NCI-H2107 treated with DMSO at 0.1 percent for 48 hours (cell line): Measurements from ENCODE around the gene RMC1.
"Not testable (repeated sequence)": the region's sequence is repeated elsewhere in the genome, so short reads cannot be mapped to it uniquely, and the experiment has no call there.

Experiments used
- DNase-seq: peaks from one replicate; lab custom pipeline; 2025; ENCODE audit not compliant: unreplicated experiment; lab: John Stamatoyannopoulos, UW

Gene RMC1

DNA sequence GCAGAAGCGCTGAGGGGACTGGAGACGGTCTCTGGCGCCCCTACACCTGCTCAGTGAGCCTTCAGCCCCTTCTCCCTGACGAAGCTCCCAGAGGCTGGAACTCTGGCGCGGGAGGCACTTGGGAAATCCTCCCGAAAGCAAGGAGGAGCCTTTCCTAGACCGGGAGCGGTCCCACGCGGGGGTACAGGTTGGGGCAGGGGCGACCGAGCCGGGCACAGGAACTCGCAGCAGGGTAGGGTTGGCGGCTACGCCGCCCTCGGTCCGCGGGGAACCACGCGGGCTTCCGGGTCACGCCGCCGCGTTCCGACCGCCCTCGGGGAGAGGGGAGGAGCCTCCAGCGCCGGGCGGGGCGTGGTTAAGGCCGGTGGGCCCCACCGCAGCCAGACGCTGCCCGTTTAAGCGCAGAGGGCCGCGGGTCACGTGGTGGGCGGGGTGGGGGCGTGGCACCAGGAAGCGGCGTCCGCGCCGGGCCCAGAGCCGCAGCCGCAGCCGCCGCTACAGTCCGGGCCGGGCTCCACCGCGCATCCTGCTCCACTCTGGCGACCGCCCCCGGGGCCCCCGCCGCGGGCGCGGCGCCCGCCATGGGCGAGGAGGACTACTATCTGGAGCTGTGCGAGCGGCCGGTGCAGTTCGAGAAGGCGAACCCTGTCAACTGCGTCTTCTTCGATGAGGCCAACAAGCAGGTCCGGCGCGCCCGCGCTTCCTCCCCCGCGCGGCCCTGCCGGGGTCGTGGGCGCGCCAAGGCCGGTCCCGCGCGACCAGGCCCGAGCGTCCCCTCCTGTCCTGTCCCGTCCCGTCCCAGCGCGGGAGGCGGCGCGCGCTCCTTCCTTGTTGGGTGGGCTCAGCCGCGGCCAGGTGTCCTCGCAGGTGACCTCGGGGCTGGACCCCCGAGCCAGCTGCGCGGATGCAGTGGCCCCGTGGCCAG lies at the start of gene RMC1:
Gene RMC1 (plus strand): TSS at position 474 of the 925 bp plus-strand sequence. CDS start 108 bp downstream, at position 582.
- peak; percentile 30 for DNase-seq

DNA sequence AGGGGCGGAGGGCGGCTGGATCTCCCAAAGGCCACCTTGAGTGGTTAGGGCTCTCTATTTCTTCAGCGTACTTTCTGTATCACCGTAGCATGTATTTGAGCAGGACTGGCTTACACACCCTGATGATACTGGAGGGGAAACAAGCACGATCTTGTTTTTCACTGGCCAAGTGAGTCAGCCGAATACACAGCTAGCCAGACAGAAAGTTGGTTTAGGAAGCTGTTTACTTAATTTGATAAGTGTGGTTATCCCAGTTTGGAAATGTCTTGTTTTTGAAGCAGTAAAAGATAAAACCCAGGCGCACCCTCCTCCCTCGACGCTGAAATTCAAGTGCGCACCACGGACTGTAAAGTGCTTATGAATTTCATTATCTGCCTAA lies 49.6 kb upstream of the RMC1 start:
- no peak for DNase-seq

DNA sequence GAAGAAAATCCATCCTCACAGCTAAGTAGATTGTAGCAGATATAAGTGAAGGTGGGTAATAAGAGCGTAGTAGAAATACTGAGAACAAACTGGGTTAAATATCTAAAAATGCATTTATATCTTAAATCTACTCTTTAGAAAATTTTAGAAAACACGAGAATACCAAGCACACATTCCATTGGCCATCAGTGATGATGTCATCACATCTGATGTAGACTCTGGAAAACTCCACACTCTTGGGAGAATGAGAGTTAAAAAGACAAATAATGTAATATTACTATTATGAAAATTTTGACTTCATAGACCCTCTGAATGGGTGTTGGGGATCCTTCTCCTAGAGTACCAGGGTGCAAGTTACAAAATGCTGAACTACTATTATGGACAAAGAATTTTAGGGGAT lies 46.5 kb upstream of the RMC1 start:
- DNase-seq: no peak

- DNase-seq: no peak
Measured at GRCh38 chr18:23458830-23459529, 44.3 kb upstream of the RMC1 start.

- DNase-seq: no peak
Measured at GRCh38 chr18:23459530-23459921, 43.8 kb upstream of the RMC1 start.

DNA sequence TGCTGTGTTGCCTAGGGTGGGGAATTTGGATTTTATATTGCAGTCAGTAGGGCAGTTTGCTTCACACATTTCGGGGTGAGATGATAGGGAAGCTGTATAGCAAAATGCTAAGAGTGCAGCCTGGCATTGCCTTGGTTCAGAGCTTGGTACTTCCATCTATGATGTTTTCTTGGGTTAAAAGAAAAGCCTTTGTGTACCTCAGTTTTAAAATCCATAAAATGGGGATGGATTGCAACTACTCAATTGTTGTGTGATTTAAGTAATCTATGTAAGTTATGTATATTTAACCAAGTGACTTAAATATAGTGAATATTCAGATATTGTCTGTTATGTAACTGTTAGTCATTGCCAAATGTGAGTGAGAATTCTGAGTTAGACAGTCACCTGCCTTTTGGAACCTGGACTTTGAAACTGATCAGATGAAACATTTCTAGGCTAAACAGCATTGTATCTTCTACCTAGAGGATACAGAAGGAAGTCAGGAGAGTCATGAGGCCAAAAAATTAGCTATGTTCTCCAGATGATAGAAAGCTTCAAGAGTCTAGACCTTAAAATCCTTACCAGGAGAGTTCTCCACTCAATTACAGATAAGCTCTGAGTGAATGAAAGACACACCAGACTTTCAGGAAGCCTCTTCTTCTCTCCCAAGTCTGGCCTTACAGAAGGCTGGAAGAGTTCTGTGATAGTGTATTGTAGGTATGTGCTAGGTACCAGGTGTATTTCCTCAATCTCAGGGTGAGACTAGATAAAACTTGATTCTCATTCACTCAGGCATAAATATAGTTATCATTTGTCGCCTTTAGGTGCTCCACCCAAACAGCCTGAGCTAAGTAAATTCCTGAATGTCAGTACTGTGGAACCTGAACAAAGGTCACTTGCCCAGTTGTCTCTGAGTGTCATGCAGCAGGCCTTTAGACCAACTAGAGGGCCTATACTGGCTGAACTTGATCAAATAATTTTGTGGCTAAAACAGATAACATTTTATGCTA lies 42.7 kb upstream of the RMC1 start:
- DNase-seq: no peak

DNA sequence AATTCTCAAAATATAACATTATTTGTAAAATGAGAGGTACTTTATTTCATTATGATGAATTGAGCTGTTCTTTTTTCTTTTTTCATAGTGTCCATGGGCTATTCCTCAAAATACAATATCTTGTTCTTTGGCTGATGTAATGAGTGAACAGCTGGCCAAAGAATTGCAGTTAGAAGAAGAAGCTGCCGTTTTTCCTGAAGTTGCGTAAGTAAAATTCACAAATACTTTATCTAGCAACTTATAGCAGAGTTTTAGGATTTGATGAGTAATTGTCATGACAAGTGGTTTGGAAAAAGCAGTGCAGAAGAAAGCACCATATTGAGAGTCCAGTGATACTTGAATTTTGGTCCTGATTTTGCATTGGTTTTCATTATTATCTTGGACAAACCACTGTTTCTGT lies 40.4 kb upstream of the RMC1 start:
- DNase-seq: no peak

DNA sequence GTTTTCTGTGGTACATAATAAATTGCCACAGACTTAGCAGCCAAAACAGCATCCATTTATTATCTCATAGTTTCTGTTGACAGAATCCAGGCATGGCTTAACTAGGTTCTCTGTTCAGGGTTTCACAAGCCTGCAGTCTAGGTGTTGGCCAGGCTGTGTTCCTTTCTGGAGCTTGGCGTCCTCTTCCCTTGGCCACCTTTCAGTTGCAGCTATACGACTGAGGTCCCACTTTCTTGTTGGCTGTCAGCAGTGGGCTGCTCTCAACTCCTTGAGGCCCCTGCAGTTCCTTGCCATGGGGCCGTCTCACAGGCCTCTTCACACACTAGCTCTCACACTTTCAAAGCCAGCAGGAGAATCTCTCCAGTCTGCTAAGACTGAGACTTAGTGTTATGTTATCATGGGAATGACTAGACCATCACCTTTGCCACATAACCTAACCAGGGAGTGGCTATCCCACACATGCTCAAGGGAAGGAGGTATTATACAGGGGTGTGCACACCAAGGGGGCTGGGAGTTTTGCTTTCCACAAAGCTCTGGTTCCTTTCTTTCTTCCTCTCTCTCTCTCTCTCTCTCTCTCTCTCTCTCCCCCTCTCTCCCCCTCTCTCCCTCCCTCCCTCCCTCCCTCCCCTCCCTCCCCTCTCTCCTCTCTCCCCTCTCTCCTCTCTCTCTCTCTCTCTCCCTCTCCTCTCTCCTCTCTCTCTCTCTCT lies 34.4 kb upstream of the RMC1 start:
- DNase-seq: no peak

DNA sequence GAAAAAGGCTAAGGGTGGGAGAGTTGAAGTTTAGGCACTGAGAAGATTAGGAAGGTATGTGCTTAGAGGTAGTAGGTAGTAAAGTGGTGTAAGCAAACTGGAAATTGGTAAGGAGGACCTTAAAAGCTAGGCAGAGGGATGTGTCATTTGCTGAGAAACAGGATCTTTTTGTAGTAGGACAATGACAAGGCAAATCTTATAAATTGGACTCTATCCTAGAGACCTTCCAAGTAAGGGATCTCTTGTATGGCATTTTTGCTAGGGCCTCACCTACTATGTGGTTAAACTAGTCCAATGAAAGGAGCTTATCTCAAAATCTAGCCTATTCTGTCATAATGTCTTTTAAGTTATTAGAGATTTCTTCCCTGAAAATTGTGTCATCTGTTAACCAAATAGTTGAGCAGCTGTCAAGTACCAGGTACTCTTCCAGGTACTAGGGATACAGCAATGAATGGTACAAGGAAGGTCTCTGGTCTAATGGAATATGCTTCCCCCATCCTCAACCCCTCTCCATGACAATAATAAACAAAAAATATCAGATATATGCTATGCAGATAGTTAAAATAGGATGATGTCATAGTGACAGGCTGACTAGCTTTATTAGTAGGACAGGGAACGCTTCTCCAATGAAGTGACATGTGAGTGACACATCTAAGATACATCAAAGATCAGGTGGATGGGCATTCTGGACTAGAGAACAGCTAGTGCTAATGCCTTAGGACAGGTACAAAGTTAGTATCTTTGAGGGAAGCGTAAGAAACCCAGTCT lies 32.5 kb upstream of the RMC1 start:
- DNase-seq: no peak

DNA sequence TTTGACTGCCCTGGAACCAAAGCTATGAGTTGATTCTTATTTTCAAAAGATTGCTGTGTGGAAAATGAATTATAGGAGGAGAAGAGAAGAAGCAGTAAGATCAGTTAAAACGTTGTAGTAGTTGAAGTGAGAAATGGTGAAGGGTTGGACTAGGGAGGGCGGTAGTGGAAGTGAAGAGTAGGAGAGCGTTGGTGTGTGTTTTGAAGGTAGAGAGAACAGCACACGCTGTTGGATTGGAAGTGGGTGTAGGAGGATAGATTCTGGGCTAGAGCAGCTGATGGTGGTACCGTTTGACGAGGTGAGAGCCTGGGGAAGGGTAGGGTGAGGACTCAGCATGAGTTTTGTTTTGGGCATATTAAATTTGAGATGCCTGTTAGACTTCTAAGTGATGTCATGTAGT lies 31.8 kb upstream of the RMC1 start:
- no peak for DNase-seq

GRCh38 chr18:23479829-23480505 lies 23.3 kb upstream of the RMC1 start:
- DNase-seq: no peak

GRCh38 chr18:23484561-23485182 lies 18.6 kb upstream of the RMC1 start:
- no peak for DNase-seq

GRCh38 chr18:23485386-23485785 lies 17.9 kb upstream of the RMC1 start:
- DNase-seq: no peak

DNA sequence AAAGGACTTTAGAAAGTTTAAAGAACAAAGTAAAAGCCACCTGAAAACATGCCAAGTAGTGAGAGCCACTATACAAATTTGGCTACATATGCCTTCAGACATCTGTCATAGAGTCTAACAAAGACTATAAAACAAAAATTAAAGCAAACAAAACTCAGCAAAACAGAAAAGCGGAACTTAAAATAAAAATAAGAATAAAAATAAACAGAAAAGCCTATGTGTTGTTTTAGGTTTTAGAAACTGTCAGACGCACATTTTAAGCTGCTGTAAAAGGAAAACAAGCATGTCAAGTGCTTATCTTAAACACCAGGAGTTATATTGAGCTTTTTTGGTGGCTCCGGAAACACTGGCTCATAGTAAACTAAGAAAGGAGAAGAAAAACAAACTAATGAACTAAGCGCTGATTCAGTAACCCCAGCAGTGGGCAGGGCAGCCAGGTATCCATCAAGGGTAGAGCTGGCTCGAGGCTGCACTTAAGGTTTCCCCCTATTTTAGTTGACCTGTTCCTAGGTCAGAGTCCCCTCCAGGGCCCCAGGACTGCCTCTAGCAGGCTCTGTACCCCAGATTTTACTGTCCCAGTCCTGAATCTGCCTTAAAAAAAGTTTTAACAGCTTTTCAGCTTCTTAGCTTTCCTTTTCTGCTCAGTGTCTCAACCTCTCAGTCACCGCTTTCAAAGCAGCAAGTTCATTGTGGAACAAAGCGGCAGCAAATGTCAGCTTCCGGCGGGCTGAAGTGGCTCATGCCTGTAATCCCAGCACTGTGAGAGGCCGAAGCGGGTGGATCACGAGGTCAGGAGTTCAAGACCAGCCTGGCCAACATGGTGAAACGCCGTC lies 15.4 kb upstream of the RMC1 start:
- no peak for DNase-seq

GRCh38 chr18:23489586-23489985 lies 13.7 kb upstream of the RMC1 start:
- DNase-seq: not testable (repeated sequence)

GRCh38 chr18:23493654-23494053 lies 9.7 kb upstream of the RMC1 start:
- no peak for DNase-seq

DNA sequence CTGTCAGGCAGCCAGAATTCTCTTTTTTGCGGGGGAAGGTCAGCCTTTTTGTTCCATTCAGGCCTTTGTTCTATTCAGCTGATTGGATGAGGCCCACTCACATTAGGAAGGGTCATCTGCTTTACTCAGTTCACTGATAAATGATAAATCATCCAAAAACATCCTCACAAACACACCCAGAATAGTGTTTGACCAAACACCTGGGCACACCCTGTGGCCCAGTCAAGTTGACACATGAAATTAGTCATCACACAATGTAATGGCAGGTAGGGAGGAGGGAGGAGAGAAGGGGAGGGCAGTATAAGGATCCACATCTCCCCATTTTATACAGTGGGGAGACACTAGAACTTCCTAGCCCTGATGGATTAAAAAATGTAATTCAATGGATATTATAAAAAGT lies 8.3 kb upstream of the RMC1 start:
- no peak for DNase-seq
